Liver (tissue), 9 donors: ENCODE results near the gene MIF4GD. TPM values are rescaled to one million over a fixed set of nuclear protein-coding genes. Genes with fewer than 3 reads are reported as not detected.
A peak's percentile ranks its signal among the peaks of the same experiment; 100 is the strongest.

Experiments used
- DNase-seq: peaks from one replicate; pipeline ENCODE4 v3.0.0-alpha.2; 2017; ENCODE audit warnings: low spot score
- H3K27ac ChIP-seq, 2 donors: one replicate each; pipeline ENCODE4 v1.7.0; 2013; ENCODE audit warnings: inconsistent platforms in 2 of 2, low read length in 2 of 2, control low read depth in 1 of 2, low read depth in 1 of 2, mild to moderate bottlenecking in 1 of 2
- H3K27me3 ChIP-seq, 4 donors: one replicate each; pipeline versions ENCODE4 v1.6.1 to v1.7.0; 2013; ENCODE audit warnings: low read length in 3 of 4, inconsistent platforms in 1 of 4, mild to moderate bottlenecking in 1 of 4, moderate library complexity in 1 of 4; ENCODE audit not compliant: control insufficient read depth in 4 of 4, insufficient read depth in 4 of 4
- H3K36me3 ChIP-seq, 4 donors: one replicate each; pipeline versions ENCODE4 v1.6.1 to v1.7.0; 2013; ENCODE audit warnings: low read length in 3 of 4, mild to moderate bottlenecking in 3 of 4, low read depth in 1 of 4, moderate library complexity in 1 of 4; ENCODE audit not compliant: control insufficient read depth in 4 of 4, insufficient read depth in 3 of 4
- H3K4me1 ChIP-seq, 4 donors: one replicate each; pipeline versions ENCODE4 v1.6.1 to v1.7.0; 2013; ENCODE audit warnings: low read length in 3 of 4, mild to moderate bottlenecking in 3 of 4, moderate library complexity in 1 of 4; ENCODE audit not compliant: control insufficient read depth in 4 of 4, insufficient read depth in 4 of 4
- H3K4me3 ChIP-seq, 3 donors: one replicate each; pipeline versions ENCODE4 v1.6.1 to v1.7.0; 2013; ENCODE audit warnings: low read length in 3 of 3, control low read depth in 1 of 3, low read depth in 1 of 3, mild to moderate bottlenecking in 1 of 3
- H3K9ac ChIP-seq, 2 donors: one replicate each; pipeline ENCODE4 v1.7.0; 2013; ENCODE audit warnings: low read length in 2 of 2, mild to moderate bottlenecking in 2 of 2, moderate library complexity in 2 of 2, control low read depth in 1 of 2, low read depth in 1 of 2
- H3K9me3 ChIP-seq, 4 donors: one replicate each; pipeline versions ENCODE4 v1.6.1 to v1.7.0; 2013; ENCODE audit warnings: low read length in 3 of 4; ENCODE audit not compliant: control insufficient read depth in 4 of 4
- EGR1 ChIP-seq, 2 donors: IDR thresholded peaks; 2 replicates each; pipeline ENCODE4 v1.6.1; 2016 to 2018; ENCODE audit warnings: antibody characterized with exemption in 2 of 2, low read depth in 2 of 2
- FOXA1 ChIP-seq: IDR thresholded peaks from 2 replicates; pipeline ENCODE4 v1.6.1; 2016; ENCODE audit warnings: antibody characterized with exemption
- FOXA2 ChIP-seq: IDR thresholded peaks from 2 replicates; pipeline ENCODE4 v1.6.1; 2016; ENCODE audit warnings: antibody characterized with exemption
- GABPA ChIP-seq, 2 donors: IDR thresholded peaks in 1 of 2; conservative IDR thresholded peaks in 1 of 2; 2 replicates each; pipeline ENCODE4 v1.6.1; 2016; ENCODE audit warnings: antibody characterized with exemption in 2 of 2, mild to moderate bottlenecking in 1 of 2, moderate library complexity in 1 of 2
- HNF4A ChIP-seq, 2 donors: conservative IDR thresholded peaks; 2 replicates each; pipeline ENCODE4 v1.6.1; 2016; ENCODE audit warnings: antibody characterized with exemption in 2 of 2, mild to moderate bottlenecking in 2 of 2
- HNF4G ChIP-seq: IDR thresholded peaks from 2 replicates; pipeline ENCODE4 v1.6.1; 2016; ENCODE audit warnings: antibody characterized with exemption
- JUND ChIP-seq, 2 donors: IDR thresholded peaks; 2 replicates each; pipeline ENCODE4 v1.6.1; 2016; ENCODE audit warnings: antibody characterized with exemption in 2 of 2
- NR2F2 ChIP-seq: IDR thresholded peaks from 2 replicates; pipeline ENCODE4 v1.6.1; 2016; ENCODE audit warnings: antibody characterized with exemption
- RAD21 ChIP-seq, 2 donors: IDR thresholded peaks; 2 replicates each; pipeline ENCODE4 v1.6.1; 2016; ENCODE audit warnings: antibody characterized with exemption in 2 of 2, mild to moderate bottlenecking in 2 of 2
- RXRA ChIP-seq, 2 donors: IDR thresholded peaks; 2 replicates each; pipeline ENCODE4 v1.6.1; 2017 to 2018; ENCODE audit warnings: antibody characterized with exemption in 2 of 2, mild to moderate bottlenecking in 1 of 2
- SP1 ChIP-seq: IDR thresholded peaks from 2 replicates; pipeline ENCODE4 v1.6.1; 2018; ENCODE audit warnings: antibody characterized with exemption, mild to moderate bottlenecking
- TAF1 ChIP-seq: conservative IDR thresholded peaks from 2 replicates; pipeline ENCODE4 v1.6.1; 2016; ENCODE audit warnings: antibody characterized with exemption, mild to moderate bottlenecking
- YY1 ChIP-seq: IDR thresholded peaks from 2 replicates; pipeline ENCODE4 v1.6.1; 2016; ENCODE audit warnings: antibody characterized with exemption, mild to moderate bottlenecking
- WGBS: extraction: QIAGEN DNeasy Blood & Tissue Kit; methylation state at CpG from one replicate; pipeline ENCODE4 v1.1.7; 2013; 5-methylcytosine and 5-hydroxymethylcytosine counted together
- polyA plus RNA-seq, 2 donors: library from polyadenylated mRNA; stranded (reverse) in 1 of 2; unstranded in 1 of 2; fragments of 200-250 nt in 1 of 2; fragments of >200 nt in 1 of 2; fragmentation: Nextera tagmentation in 1 of 2; extraction: Ambion mirVana in 1 of 2; gene quantifications; one replicate each; pipeline versions ENCODE4 v1.2.1 to v1.2.3, GENCODE V29; 2013 to 2015
- total RNA-seq, 2 donors: library from RNA; depleted of rRNA; stranded (reverse); fragments of >200 nt; gene quantifications; one replicate each; pipeline ENCODE4 v1.2.3, GENCODE V29; 2014
- TF ChIP-seq, protein P1 (sequence below): IDR thresholded peaks from 2 replicates; pipeline ENCODE4 v1.6.1; 2016; ENCODE audit warnings: antibody characterized with exemption, mild to moderate bottlenecking
- TF ChIP-seq, protein P2 (sequence below): IDR thresholded peaks from 2 replicates; pipeline ENCODE4 v1.6.1; 2016; ENCODE audit warnings: antibody characterized with exemption
- TF ChIP-seq, protein P3 (sequence below): fragments of 150-350 bp; IDR thresholded peaks from 2 replicates; pipeline ENCODE4 v1.5.1; 2017; ENCODE audit warnings: improper control_type of control experiment, low read depth, low read length; ENCODE audit not compliant: missing input control
- TF ChIP-seq, protein P4 (sequence below): IDR thresholded peaks from 2 replicates; pipeline ENCODE4 v1.6.1; 2016; ENCODE audit warnings: antibody characterized with exemption
- TF ChIP-seq, protein P5 (sequence below): IDR thresholded peaks from 2 replicates; pipeline ENCODE4 v1.6.1; 2016; ENCODE audit warnings: antibody characterized with exemption
- donor health status: healthy.
- donor health status: healthy.
- donor health status: healthy.
- donor health status: healthy.
- donor health status: healthy.

MIF4GD gene
- total and polyA plus RNA-seq, 4 donors: 6.2 to 13.6 (median 9.7) TPM

DNA sequence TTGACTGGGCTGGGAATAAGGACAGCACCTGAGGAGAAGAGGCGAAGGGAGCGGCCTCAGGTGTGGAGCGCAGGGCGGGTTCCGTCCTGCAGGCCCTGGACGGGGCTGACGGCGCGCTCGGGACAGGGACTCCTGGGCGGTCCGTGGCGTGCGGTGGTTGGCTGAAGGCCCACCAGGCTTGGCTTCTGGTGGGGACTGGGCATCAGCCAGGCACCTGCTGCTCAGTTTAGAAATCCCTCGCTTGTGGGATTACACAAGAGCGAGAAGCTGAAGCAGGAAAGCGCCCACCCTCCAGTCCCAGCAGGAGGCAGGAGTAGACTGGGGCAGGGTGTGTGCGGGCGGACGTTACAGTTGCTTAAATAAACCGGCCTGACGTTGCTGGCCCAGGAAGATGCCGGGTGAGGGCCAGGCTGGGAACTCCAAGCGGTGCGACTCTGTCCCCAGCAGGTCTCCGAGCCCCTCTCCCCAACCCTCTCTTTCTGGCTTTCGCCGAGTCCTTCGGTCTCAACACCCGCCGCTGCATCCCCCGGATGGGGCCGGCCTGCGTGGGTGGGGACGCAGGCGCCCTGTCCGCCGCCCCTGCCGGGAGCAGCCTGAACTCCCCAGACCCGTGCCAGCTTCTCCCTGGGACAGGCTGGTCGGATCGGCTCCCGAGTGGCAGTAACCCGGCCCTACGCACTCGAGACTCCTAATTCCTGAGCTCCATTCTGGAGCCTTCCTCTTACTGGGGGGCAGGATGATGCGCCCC, 639 bp downstream of the MIF4GD start:
- H3K9me3 ChIP-seq: no peaks in the 10 kb centered on the region
- H3K9ac ChIP-seq: peak overlapping the region; percentile 71 to 75
- peaks cover 7 to 28% (median 17%) of the 10 kb centered on the region in 4 donors for H3K4me1 ChIP-seq
- WGBS: 1% methylated on average over 47 of the region's 47 CpGs
- H3K27me3 ChIP-seq: no peaks in the 10 kb centered on the region
- DNase-seq: peak; percentile 62
- peaks cover 4 to 20% (median 16%) of the 10 kb centered on the region in 4 donors for H3K36me3 ChIP-seq
- peak overlapping the region; percentile 76 to 91 (median 91) for H3K4me3 ChIP-seq
- TF ChIP-seq SP1 (peak; percentile 7), HNF4G (no peak), FOXA2 (no peak), GABPA (IDR thresholded peaks at IDR 0.05 in 1 of 2, conservative IDR thresholded peaks at IDR 0.05 in 1 of 2) (no peak), FOXA1 (no peak), TAF1 (peak; percentile 40), RAD21 (IDR thresholded peaks at IDR 0.05) (peak; percentile 57 to 60), EGR1 (IDR thresholded peaks at IDR 0.05; ENCODE audit: low read depth in 2 of 2) (peak; percentile 84 to 91), HNF4A (conservative IDR thresholded peaks at IDR 0.05) (no peak), JUND (IDR thresholded peaks at IDR 0.05) (no peak), NR2F2 (no peak), YY1 (peak; percentile 53), RXRA (IDR thresholded peaks at IDR 0.05) (no peak)
- TF ChIP-seq, protein P1, sequence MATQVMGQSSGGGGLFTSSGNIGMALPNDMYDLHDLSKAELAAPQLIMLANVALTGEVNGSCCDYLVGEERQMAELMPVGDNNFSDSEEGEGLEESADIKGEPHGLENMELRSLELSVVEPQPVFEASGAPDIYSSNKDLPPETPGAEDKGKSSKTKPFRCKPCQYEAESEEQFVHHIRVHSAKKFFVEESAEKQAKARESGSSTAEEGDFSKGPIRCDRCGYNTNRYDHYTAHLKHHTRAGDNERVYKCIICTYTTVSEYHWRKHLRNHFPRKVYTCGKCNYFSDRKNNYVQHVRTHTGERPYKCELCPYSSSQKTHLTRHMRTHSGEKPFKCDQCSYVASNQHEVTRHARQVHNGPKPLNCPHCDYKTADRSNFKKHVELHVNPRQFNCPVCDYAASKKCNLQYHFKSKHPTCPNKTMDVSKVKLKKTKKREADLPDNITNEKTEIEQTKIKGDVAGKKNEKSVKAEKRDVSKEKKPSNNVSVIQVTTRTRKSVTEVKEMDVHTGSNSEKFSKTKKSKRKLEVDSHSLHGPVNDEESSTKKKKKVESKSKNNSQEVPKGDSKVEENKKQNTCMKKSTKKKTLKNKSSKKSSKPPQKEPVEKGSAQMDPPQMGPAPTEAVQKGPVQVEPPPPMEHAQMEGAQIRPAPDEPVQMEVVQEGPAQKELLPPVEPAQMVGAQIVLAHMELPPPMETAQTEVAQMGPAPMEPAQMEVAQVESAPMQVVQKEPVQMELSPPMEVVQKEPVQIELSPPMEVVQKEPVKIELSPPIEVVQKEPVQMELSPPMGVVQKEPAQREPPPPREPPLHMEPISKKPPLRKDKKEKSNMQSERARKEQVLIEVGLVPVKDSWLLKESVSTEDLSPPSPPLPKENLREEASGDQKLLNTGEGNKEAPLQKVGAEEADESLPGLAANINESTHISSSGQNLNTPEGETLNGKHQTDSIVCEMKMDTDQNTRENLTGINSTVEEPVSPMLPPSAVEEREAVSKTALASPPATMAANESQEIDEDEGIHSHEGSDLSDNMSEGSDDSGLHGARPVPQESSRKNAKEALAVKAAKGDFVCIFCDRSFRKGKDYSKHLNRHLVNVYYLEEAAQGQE: no peak
- TF ChIP-seq, protein P2, sequence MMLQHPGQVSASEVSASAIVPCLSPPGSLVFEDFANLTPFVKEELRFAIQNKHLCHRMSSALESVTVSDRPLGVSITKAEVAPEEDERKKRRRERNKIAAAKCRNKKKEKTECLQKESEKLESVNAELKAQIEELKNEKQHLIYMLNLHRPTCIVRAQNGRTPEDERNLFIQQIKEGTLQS: no peak
- TF ChIP-seq, protein P3, sequence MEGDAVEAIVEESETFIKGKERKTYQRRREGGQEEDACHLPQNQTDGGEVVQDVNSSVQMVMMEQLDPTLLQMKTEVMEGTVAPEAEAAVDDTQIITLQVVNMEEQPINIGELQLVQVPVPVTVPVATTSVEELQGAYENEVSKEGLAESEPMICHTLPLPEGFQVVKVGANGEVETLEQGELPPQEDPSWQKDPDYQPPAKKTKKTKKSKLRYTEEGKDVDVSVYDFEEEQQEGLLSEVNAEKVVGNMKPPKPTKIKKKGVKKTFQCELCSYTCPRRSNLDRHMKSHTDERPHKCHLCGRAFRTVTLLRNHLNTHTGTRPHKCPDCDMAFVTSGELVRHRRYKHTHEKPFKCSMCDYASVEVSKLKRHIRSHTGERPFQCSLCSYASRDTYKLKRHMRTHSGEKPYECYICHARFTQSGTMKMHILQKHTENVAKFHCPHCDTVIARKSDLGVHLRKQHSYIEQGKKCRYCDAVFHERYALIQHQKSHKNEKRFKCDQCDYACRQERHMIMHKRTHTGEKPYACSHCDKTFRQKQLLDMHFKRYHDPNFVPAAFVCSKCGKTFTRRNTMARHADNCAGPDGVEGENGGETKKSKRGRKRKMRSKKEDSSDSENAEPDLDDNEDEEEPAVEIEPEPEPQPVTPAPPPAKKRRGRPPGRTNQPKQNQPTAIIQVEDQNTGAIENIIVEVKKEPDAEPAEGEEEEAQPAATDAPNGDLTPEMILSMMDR: peak; percentile 6
- TF ChIP-seq, protein P4, sequence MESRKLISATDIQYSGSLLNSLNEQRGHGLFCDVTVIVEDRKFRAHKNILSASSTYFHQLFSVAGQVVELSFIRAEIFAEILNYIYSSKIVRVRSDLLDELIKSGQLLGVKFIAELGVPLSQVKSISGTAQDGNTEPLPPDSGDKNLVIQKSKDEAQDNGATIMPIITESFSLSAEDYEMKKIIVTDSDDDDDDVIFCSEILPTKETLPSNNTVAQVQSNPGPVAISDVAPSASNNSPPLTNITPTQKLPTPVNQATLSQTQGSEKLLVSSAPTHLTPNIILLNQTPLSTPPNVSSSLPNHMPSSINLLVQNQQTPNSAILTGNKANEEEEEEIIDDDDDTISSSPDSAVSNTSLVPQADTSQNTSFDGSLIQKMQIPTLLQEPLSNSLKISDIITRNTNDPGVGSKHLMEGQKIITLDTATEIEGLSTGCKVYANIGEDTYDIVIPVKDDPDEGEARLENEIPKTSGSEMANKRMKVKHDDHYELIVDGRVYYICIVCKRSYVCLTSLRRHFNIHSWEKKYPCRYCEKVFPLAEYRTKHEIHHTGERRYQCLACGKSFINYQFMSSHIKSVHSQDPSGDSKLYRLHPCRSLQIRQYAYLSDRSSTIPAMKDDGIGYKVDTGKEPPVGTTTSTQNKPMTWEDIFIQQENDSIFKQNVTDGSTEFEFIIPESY: no peak
- TF ChIP-seq, protein P5, sequence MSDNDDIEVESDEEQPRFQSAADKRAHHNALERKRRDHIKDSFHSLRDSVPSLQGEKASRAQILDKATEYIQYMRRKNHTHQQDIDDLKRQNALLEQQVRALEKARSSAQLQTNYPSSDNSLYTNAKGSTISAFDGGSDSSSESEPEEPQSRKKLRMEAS: no peak
- H3K27ac ChIP-seq: peak overlapping the region; percentile 91 to 93
